Heart left ventricle (tissue), 16 donors: Measurements from ENCODE around the gene MEI1. TPM values are rescaled to one million over a fixed set of nuclear protein-coding genes. Genes with fewer than 3 reads are reported as not detected.

ENCODE experiments used
- ATAC-seq, 4 donors: fragments of 200-7000 bp; cut with Tn5 transposase; one replicate each; pipeline ENCODE4 v1.9.1; 2020 to 2022; ENCODE audit warnings: moderate library complexity in 4 of 4, mild to moderate bottlenecking in 3 of 4, moderate number of reproducible peaks in 1 of 4
- DNase-seq, 5 donors: peaks; one replicate each; pipeline ENCODE4 v3.0.0-alpha.2; 2020
- H3K27ac ChIP-seq, 12 donors: fragments of 200-600 bp; sonication (generic) in 4 of 12; one replicate each; pipeline versions ENCODE4 v1.5.0 to v1.8.0; 2016 to 2022; ENCODE audit warnings: mild to moderate bottlenecking in 2 of 12
- H3K27me3 ChIP-seq, 9 donors: fragments of 200-600 bp; sonication (generic) in 2 of 9; one replicate each; pipeline versions ENCODE4 v1.5.1 to v1.8.0; 2016 to 2022; ENCODE audit warnings: mild to moderate bottlenecking in 3 of 9
- H3K36me3 ChIP-seq, 9 donors: fragments of 200-600 bp; sonication (generic) in 2 of 9; one replicate each; pipeline versions ENCODE4 v1.5.0 to v1.8.0; 2018 to 2022; ENCODE audit warnings: mild to moderate bottlenecking in 2 of 9
- H3K4me1 ChIP-seq, 12 donors: fragments of 200-600 bp; sonication (generic) in 4 of 12; one replicate each; pipeline versions ENCODE4 v1.5.0 to v1.8.0; 2016 to 2022; ENCODE audit warnings: mild to moderate bottlenecking in 3 of 12
- H3K4me3 ChIP-seq, 12 donors: fragments of 200-600 bp; sonication (generic) in 4 of 12; one replicate each; pipeline versions ENCODE4 v1.5.0 to v1.8.0; 2017 to 2022; ENCODE audit warnings: mild to moderate bottlenecking in 9 of 12, moderate library complexity in 4 of 12
- H3K9me3 ChIP-seq, 12 donors: fragments of 200-600 bp; sonication (generic) in 4 of 12; one replicate each; pipeline versions ENCODE4 v1.5.0 to v1.8.0; 2016 to 2022; ENCODE audit warnings: mild to moderate bottlenecking in 1 of 12
- CTCF ChIP-seq, 12 donors: fragments of 200-600 bp; sonication (generic) in 4 of 12; IDR thresholded peaks; one replicate each; pipeline versions ENCODE4 v1.5.0 to v1.8.0; 2018 to 2022; ENCODE audit warnings: antibody characterized with exemption in 12 of 12, mild to moderate bottlenecking in 5 of 12
- POLR2A ChIP-seq, 2 donors: fragments of 450-650 bp; IDR thresholded peaks; one replicate each; pipeline ENCODE4 v1.6.1; 2017; ENCODE audit warnings: antibody characterized with exemption in 2 of 2, mild to moderate bottlenecking in 2 of 2, moderate library complexity in 2 of 2
- WGBS, 4 donors: extraction: QIAGEN DNeasy Blood & Tissue Kit in 2 of 4; methylation state at CpG; one replicate each; pipeline versions ENCODE4 v1.1.5 to v1.1.7; 2013 to 2018; 5-methylcytosine and 5-hydroxymethylcytosine counted together
- intact Hi-C, 10 donors: fragments of 100-400 bp; cut with DNase I; formaldehyde crosslinking; loops; one replicate each; pipeline versions ENCODE4 v1.11.1 to v1.14.2; 2022
- polyA plus RNA-seq, 2 donors: library from polyadenylated mRNA; stranded (reverse); fragments of 200-250 nt; gene quantifications; one replicate each; pipeline ENCODE4 v1.2.3, GENCODE V29; 2013
- total RNA-seq, 9 donors: library from RNA; depleted of rRNA in 2 of 9; stranded (reverse); fragments of >200 nt in 2 of 9; fragmentation: NEBNext Ultra II Directional in 3 of 9; extraction: Animal tissue kit (Norgen Biotek cat#: 25700) in 3 of 9; gene quantifications; one replicate each; pipeline versions ENCODE4 v1.1.0 to v1.2.4, GENCODE V29; 2016 to 2023
- donor health status: ischemic (EF 13 %, LVEDD 7.1; RV severe dilation, severe dysfunction).
- donor health status: healthy with polysubstance abuse.
- donor health status: DM: no; HTN: yes; CAD: no.
- donor health status: DM: no; HTN: no; CAD: no.
- donor health status: ischemic (EF 25% LVEDD 6.9; RV normal size, moderate dysfunction).
- donor health status: ischemic (EF 25% LVEDD 5.7; RV mildly dilated, moderate dysfunction).
- donor health status: healthy.
- donor health status: DM: yes; HTN: yes; CAD: no.
- donor health status: ischemic (EF 35%, LVEDD 5.7; RV mildly dilated, moderate dysfunction).
- donor health status: nonischemic (EF 11% LVEDD 7.7; RV severe dilation, severe dysfunction).
- donor health status: DM: yes; HTN: yes; CAD: no.
- donor health status: PGD.
- donor health status: ischemic (EF 29% LVEDD 5.4; RV normal size, mild dysfunction).
- donor health status: nonischemic (EF 23%, LVEDD 6.1; RV moderate dilation, normal function).

The MEI1 gene
- total and polyA plus RNA-seq, 11 donors, result 0.23 to 2.3 (median 0.54) TPM; not detected in 4

GRCh38 chr22:41672780-41673509 lies 26.4 kb upstream of the MEI1 start:
- WGBS, 4 donors, result 70 to 86% (median 77%) methylated on average over 6 of the region's 6 CpGs
- Histone ChIP-seq H3K4me3 (no peak overlapping the region), H3K27ac (no peak overlapping the region), H3K4me1 (peaks cover 0 to 17% (median 2%) of the 10 kb centered on the region in 12 donors), H3K36me3 (peaks cover 0 to 44% (median 27%) of the 10 kb centered on the region in 9 donors), H3K27me3 (no peaks in the 10 kb centered on the region), H3K9me3 (no peaks in the 10 kb centered on the region)
- ATAC-seq (no peak), DNase-seq (no peak)
- intact Hi-C loops, result no loop called here
- no peak for TF ChIP-seq POLR2A (IDR thresholded peaks at IDR 0.05)
- peak in 8 of 12 donors; percentile 8 to 39 (median 24) for TF ChIP-seq CTCF (IDR thresholded peaks at IDR 0.05)

- Histone ChIP-seq H3K27ac (peak overlapping the region in 1 of 12 donors; percentile 37), H3K4me3 (no peak overlapping the region), H3K36me3 (peaks cover 0 to 63% (median 47%) of the 10 kb centered on the region in 9 donors), H3K27me3 (no peaks in the 10 kb centered on the region), H3K4me1 (peaks cover 0 to 17% (median 1%) of the 10 kb centered on the region in 12 donors), H3K9me3 (no peaks in the 10 kb centered on the region)
- TF ChIP-seq CTCF (IDR thresholded peaks at IDR 0.05) (no peak), POLR2A (IDR thresholded peaks at IDR 0.05) (no peak)
- intact Hi-C loops, result no loop called here
- no peak for DNase-seq
- 46 to 54% (median 52%) methylated on average over 11 to 12 of the region's 12 CpGs for WGBS, 4 donors
- no peak for ATAC-seq
These were observed 24.4 kb upstream of the MEI1 start for GRCh38 chr22:41674846-41675340.

- Histone ChIP-seq H3K9me3 (no peaks in the 10 kb centered on the region), H3K27me3 (no peaks in the 10 kb centered on the region), H3K36me3 (peaks cover 0 to 74% (median 56%) of the 10 kb centered on the region in 9 donors), H3K4me1 (peaks cover 0 to 17% (median 3%) of the 10 kb centered on the region in 12 donors), H3K27ac (peak overlapping the region in 9 of 12 donors; percentile 23 to 60 (median 47)), H3K4me3 (no peak overlapping the region)
- intact Hi-C loops, result no loop called here
- WGBS, 4 donors, result 58 to 70% (median 62%) methylated on average over 4 of the region's 4 CpGs
- TF ChIP-seq POLR2A (IDR thresholded peaks at IDR 0.05), result no peak
- TF ChIP-seq CTCF (IDR thresholded peaks at IDR 0.05), result no peak
- no peak for DNase-seq
- peak; percentile 66 to 78 (median 74) for ATAC-seq
These were observed 23.2 kb upstream of the MEI1 start for GRCh38 chr22:41676134-41676533.

- Histone ChIP-seq H3K36me3 (peaks cover 0 to 40% (median 37%) of the 10 kb centered on the region in 9 donors), H3K9me3 (no peaks in the 10 kb centered on the region), H3K4me3 (peak overlapping the region; percentile 38 to 91 (median 67)), H3K27ac (peak overlapping the region in 10 of 12 donors; percentile 39 to 94 (median 82)), H3K27me3 (no peaks in the 10 kb centered on the region), H3K4me1 (peaks cover 0 to 11% (median 2%) of the 10 kb centered on the region in 12 donors)
- peak in 2 of 4 donors; percentile 35 to 47 for ATAC-seq
- DNase-seq, result no peak
- 48 to 71% (median 61%) methylated on average over 14 of the region's 14 CpGs for WGBS, 4 donors
- intact Hi-C loops, result loop anchor here in 1 of 10 donors (10.0 kb wide), 1 partner anchor 393 kb away; the partner anchor contains the start of genes NAGA, PHETA2 and SMDT1
- TF ChIP-seq CTCF (IDR thresholded peaks at IDR 0.05) (no peak), POLR2A (IDR thresholded peaks at IDR 0.05) (no peak)
These were observed 17.7 kb upstream of the MEI1 start for GRCh38 chr22:41681616-41682015.
